ENCODE results near the gene CDH23.

The CDH23 gene

GRCh38 chr10:71467161-71467560 is 70.4 kb downstream of the CDH23 start:
- DNase-seq (ENCODE audit: low spot score), result no peak

DNA sequence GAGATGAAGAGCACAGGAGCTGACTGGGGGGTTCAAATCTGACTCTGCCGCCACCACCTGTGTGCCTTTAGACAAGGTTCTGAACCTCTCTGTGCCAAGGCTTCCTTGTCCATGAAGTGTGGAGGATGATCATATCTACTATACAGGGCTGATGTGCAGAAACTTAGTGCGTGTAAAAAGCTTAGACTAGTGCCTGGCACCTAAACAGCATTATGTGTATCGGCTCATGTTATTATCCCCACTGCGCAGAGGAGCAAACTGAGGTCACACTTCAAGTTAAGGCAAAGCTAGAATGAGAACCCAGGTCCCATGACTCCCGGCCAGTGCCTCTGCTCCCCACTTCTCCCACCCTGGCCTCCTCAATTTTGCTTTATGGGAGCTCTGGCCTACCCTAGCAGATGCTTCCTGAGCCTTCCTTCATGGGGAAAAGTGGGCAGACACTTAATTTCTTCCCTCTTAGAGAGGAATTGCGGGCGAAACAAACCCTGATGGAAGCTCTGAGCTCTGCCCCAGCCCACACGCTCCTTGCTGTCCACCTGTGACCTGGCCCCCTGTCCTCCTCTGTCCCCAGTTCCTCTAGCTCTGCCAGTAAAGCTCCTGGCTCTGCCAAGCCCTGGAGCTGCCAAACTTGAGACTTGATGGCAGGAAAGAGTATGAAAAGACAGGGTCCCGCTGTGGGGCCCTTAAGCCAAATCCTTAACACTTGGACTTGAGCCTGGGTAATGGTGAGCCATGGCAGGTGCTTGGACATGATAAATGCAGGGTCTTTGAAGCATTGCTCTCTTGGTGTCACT is 71.0 kb downstream of the CDH23 start:
- no peak for DNase-seq (ENCODE audit: low spot score)

DNA sequence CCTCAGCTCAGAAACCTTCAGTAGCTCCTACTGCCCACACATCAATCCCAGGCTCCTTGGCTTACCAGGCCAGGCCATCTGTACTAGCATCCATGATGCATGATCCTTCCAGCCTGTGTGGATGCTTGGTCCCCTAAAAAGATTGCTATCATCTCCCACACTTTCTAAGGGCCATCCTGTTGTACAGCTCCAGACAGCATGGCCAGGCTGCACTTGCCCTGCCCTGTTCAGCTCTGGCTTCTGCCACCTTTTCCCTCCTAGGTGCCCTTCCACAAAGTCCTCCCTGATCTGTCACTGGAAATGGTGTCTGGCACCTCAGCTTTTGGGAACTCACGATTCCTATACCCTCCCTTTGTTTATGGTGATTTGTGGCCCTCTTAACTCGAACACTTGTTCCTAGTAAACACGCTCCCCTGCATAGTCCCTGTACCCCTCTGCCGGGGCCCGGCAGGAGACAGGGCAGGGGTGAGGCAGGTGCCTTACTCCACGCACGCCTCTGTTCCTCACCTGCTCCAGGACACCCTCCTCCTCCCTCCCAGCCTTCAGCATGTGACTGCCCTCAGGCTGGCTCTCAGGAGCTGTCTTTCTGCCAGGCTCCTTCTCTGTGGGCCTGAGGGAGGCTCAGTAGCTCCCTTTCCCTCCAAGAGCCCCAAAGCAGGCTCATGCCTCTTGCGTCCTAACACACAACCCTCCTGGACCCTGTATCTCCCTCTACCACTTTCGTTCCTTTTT is 71.8 kb downstream of the CDH23 start:
- DNase-seq (ENCODE audit: low spot score), result no peak

GRCh38 chr10:71471006-71471405 is 74.3 kb downstream of the CDH23 start:
- no peak for DNase-seq (ENCODE audit: low spot score)

GRCh38 chr10:71471957-71472365 is 75.2 kb downstream of the CDH23 start:
- DNase-seq (ENCODE audit: low spot score), result no peak

GRCh38 chr10:71472466-71472865 is 75.7 kb downstream of the CDH23 start:
- DNase-seq (ENCODE audit: low spot score), result no peak

GRCh38 chr10:71472912-71473311 is 76.2 kb downstream of the CDH23 start:
- DNase-seq (ENCODE audit: low spot score), result no peak

DNA sequence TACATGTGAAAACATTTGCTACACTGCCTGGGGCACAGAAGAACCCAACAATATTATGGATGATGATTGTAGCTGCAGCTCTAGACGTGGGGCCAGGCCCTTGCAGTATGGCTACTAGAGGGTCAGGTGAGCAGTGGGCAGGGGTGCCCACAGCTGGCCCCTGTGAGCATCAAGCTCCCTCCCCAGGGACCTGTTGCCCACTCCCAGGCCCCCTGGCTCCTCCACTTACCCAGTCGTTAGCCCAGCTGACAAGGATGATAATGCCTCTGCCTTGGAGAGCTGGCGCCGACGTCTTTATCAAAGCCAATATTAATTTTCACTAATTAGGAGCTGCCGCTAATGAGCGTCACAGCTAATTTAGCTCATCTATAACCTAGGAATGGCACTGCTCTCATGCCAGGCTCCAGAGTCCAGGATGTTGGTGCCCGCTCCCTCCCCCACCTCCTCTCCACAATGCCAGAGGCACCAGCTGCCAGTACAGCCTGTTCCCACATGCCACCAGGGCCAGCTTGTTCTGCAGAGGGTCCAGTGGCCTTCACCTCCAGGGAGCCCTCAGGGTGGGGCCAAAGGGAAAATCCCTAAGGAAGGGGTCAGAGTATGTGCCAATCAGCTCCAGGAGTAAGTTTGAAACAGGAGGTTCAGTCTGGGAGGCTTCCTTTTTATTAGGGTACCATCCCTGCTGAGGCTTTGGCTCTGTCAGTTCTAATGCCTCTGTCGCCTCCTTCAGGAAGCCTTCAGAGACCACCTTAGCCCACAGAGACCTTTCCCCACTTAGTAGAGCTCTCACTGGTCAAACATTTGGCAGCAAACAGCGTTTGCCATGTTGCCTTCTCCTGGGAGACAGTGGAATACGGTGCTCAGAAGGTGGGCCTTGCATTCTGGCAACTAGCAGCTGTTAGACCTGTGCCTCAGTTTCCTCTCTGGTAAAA is 77.2 kb downstream of the CDH23 start:
- no peak for DNase-seq (ENCODE audit: low spot score)

- no peak for DNase-seq (ENCODE audit: low spot score)
These were observed 78.1 kb downstream of the CDH23 start for GRCh38 chr10:71474702-71475242.

- DNase-seq (ENCODE audit: low spot score), result no peak
These were observed 78.6 kb downstream of the CDH23 start for GRCh38 chr10:71475243-71475871.

DNA sequence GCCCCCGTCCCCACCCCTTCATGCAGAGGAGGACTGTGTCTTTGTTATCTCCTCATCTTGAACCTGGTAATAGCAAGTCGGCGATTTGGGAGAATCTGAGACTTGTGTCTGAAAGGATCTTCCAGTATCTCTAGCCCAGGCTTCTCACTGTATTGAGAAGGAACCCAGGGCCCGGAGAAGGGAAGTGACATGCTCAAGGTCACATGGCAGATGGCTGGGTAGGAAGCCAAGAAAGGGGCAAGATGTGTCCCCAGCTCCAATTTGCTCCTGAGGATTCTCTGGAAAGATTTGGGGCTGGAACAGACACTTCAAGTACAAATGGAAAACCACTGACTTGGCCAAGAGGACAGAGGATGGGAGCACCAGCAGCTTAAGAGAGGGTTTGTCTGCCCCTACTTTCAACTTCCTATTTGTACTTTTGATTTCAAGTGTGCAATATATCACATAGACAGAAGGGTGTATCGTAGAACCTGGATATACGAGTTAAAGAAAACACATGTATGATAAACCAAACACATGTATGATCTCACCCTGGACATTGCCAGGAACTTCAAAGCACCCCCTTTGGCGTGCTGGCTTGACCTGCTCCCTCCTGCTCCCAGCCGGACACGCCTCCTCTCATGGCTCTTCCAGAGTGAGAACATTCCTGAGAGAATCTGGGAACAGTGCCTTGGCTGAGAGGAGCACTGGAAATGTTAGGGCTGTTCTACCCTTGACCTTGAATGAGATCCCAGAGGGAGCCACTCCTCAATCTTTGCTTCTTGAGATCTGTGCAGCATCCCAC is 79.7 kb downstream of the CDH23 start:
- no peak for DNase-seq (ENCODE audit: low spot score)

GRCh38 chr10:71478173-71478572 is 81.5 kb downstream of the CDH23 start:
- no peak for DNase-seq (ENCODE audit: low spot score)

DNA sequence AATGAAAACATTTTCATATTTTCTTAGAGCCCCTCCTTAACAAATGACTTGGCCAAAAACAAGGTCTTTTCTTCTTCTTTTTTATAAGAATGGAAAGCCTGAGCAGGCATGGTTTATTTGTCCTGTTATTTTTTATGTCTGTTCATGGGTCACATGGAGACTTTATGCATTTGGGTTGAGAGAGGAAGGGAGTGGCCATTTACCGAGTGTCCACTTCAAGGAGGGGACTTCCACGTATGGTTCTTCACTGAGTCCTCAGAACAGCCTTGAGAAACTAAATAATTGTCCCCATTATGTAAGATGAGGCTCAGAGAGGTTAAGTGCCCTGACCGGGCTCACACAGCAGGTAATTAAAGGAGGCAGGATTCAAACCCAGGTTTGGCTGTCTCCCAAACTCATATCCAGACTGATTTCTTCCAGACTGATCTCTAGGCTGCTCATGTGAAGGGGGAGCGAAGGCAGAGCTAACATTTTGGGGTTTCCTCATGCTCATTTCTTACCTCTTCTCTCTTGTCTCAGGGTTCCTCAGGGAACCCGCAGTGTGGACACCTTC is 82.2 kb downstream of the CDH23 start:
- no peak for DNase-seq (ENCODE audit: low spot score)

DNA sequence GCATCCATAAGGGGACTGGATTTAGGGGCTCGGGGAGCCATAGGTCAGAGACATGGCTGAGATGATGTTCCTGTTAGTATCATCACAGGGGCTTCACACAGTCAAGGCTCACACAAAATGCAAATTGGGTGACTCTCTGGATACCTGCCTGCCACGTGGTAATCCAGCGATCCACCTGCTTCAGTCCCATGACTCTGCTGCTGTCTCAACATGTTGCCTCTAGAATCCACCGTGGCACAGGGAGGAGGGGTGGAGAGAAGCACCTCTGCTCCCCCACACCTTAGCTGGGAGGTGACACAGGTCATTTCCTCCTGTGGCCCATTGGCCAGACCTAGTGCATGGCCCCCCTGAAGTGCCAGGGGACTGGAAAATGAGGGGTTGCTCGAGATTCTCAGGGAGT is 83.1 kb downstream of the CDH23 start:
- no peak for DNase-seq (ENCODE audit: low spot score)

GRCh38 chr10:71480662-71481061 is 83.9 kb downstream of the CDH23 start:
- DNase-seq (ENCODE audit: low spot score), result no peak

- DNase-seq (ENCODE audit: low spot score), result no peak
These were observed 85.2 kb downstream of the CDH23 start for GRCh38 chr10:71481746-71482410.

- no peak for DNase-seq (ENCODE audit: low spot score)
These were observed 85.9 kb downstream of the CDH23 start for GRCh38 chr10:71482620-71483019.

DNA sequence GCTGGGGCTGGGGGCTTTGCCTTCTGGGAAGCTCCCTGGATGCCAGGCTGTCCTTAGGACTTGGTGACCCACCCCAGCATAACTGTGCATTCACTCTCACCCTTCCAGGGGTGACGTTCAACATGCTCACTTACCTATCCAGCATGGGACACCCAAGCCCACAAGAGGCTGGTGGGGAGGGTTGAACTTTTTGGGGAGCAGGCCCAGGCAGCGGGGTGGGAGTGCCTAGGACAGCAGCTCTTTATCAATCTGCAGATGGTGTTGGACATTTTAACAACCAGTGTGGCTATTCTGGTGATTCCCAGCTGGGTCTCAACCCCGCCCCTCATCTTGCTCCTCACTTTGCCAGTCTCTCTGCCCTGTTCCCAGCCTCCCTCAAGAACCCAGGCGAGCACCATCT is 86.4 kb downstream of the CDH23 start:
- DNase-seq (ENCODE audit: low spot score), result no peak

GRCh38 chr10:71483885-71484751 is 87.4 kb downstream of the CDH23 start:
- no peak for DNase-seq (ENCODE audit: low spot score)
